HUES6 (cell line): ENCODE measurements around the gene STK32B.

Experiments used
- H3K27ac ChIP-seq: 2 replicates; pipeline ENCODE4 v1.7.0; 2013; ENCODE audit warnings: low read depth, mild to moderate bottlenecking, low read length, inconsistent platforms
- H3K27me3 ChIP-seq: 2 replicates; pipeline ENCODE4 v1.6.1; 2013; ENCODE audit warnings: low read length; ENCODE audit not compliant: control insufficient read depth, insufficient read depth
- H3K36me3 ChIP-seq: 2 replicates; pipeline ENCODE4 v1.6.1; 2013; ENCODE audit warnings: low read length; ENCODE audit not compliant: control insufficient read depth, insufficient read depth
- H3K4me1 ChIP-seq: 2 replicates; pipeline ENCODE4 v1.6.1; 2013; ENCODE audit warnings: low read length; ENCODE audit not compliant: control insufficient read depth, insufficient read depth
- H3K4me3 ChIP-seq: 2 replicates; pipeline ENCODE4 v1.5.1; 2013; ENCODE audit warnings: low read depth, low read length
- H3K9ac ChIP-seq: one replicate; pipeline ENCODE4 v1.6.1; 2013; ENCODE audit warnings: mild to moderate bottlenecking, low read length
- H3K9me3 ChIP-seq: 2 replicates; pipeline ENCODE4 v1.6.1; 2013; ENCODE audit warnings: low read depth, low read length; ENCODE audit not compliant: control insufficient read depth, insufficient read depth

The STK32B gene

GRCh38 chr4:5185551-5185950 is 134.3 kb downstream of the STK32B start:
- Histone ChIP-seq H3K9me3 (no peaks in the 10 kb centered on the region), H3K9ac (no peak overlapping the region), H3K27me3 (no peaks in the 10 kb centered on the region), H3K4me1 (no peaks in the 10 kb centered on the region), H3K27ac (no peak overlapping the region), H3K4me3 (no peak overlapping the region), H3K36me3 (no peaks in the 10 kb centered on the region)

- Histone ChIP-seq H3K4me3 (no peak overlapping the region), H3K36me3 (no peaks in the 10 kb centered on the region), H3K27me3 (no peaks in the 10 kb centered on the region), H3K9ac (no peak overlapping the region), H3K27ac (no peak overlapping the region), H3K4me1 (no peaks in the 10 kb centered on the region), H3K9me3 (no peaks in the 10 kb centered on the region)
Measured at GRCh38 chr4:5186271-5187064, 135.2 kb downstream of the STK32B start.

- H3K27me3 ChIP-seq, result no peaks in the 10 kb centered on the region
- no peak overlapping the region for H3K9ac ChIP-seq
- no peak overlapping the region for H3K4me3 ChIP-seq
- H3K4me1 ChIP-seq, result no peaks in the 10 kb centered on the region
- no peak overlapping the region for H3K27ac ChIP-seq
- H3K9me3 ChIP-seq, result no peaks in the 10 kb centered on the region
- no peaks in the 10 kb centered on the region for H3K36me3 ChIP-seq
Measured at GRCh38 chr4:5188130-5188529, 136.8 kb downstream of the STK32B start.

GRCh38 chr4:5191831-5192230 is 140.6 kb downstream of the STK32B start:
- Histone ChIP-seq H3K27ac (no peak overlapping the region), H3K9ac (no peak overlapping the region), H3K27me3 (0 out of 2 replicates have a peak, but pooled peaks cover 4% of the 10 kb centered on the region), H3K4me1 (no peaks in the 10 kb centered on the region), H3K36me3 (no peaks in the 10 kb centered on the region), H3K4me3 (no peak overlapping the region), H3K9me3 (no peaks in the 10 kb centered on the region)

GRCh38 chr4:5192271-5192670 is 141.0 kb downstream of the STK32B start:
- Histone ChIP-seq H3K36me3 (no peaks in the 10 kb centered on the region), H3K27ac (no peak overlapping the region), H3K9ac (no peak overlapping the region), H3K9me3 (no peaks in the 10 kb centered on the region), H3K4me1 (no peaks in the 10 kb centered on the region), H3K27me3 (0 out of 2 replicates have a peak, but pooled peaks cover 4% of the 10 kb centered on the region), H3K4me3 (no peak overlapping the region)

- H3K9ac ChIP-seq, result no peak overlapping the region
- no peak overlapping the region for H3K4me3 ChIP-seq
- H3K4me1 ChIP-seq, result no peaks in the 10 kb centered on the region
- no peak overlapping the region for H3K27ac ChIP-seq
- no peaks in the 10 kb centered on the region for H3K36me3 ChIP-seq
- 0 out of 2 replicates have a peak, but pooled peaks cover 4% of the 10 kb centered on the region for H3K27me3 ChIP-seq
- no peaks in the 10 kb centered on the region for H3K9me3 ChIP-seq
Measured at GRCh38 chr4:5192678-5193077, 141.4 kb downstream of the STK32B start.

- Histone ChIP-seq H3K9ac (no peak overlapping the region), H3K9me3 (peaks cover 6% of the 10 kb centered on the region), H3K27me3 (no peaks in the 10 kb centered on the region), H3K4me3 (peak overlapping the region; percentile 31), H3K4me1 (peaks cover 22% of the 10 kb centered on the region), H3K36me3 (no peaks in the 10 kb centered on the region), H3K27ac (no peak overlapping the region; the same call in 1 of the 2 replicates)
Measured at GRCh38 chr4:5198656-5199541, 147.6 kb downstream of the STK32B start.

- Histone ChIP-seq H3K9me3 (peaks cover 6% of the 10 kb centered on the region), H3K36me3 (no peaks in the 10 kb centered on the region), H3K27ac (peak overlapping the region; percentile 44; the same call in 1 of the 2 replicates), H3K9ac (no peak overlapping the region), H3K27me3 (no peaks in the 10 kb centered on the region), H3K4me1 (peaks cover 25% of the 10 kb centered on the region), H3K4me3 (no peak overlapping the region)
Measured at GRCh38 chr4:5199912-5200311, 148.6 kb downstream of the STK32B start.

GRCh38 chr4:5200513-5200912 is 149.2 kb downstream of the STK32B start:
- no peak overlapping the region for H3K27ac ChIP-seq
- H3K4me1 ChIP-seq, result peaks cover 31% of the 10 kb centered on the region
- H3K36me3 ChIP-seq, result no peaks in the 10 kb centered on the region
- H3K27me3 ChIP-seq, result no peaks in the 10 kb centered on the region
- no peak overlapping the region for H3K4me3 ChIP-seq
- no peak overlapping the region for H3K9ac ChIP-seq
- peaks cover 6% of the 10 kb centered on the region for H3K9me3 ChIP-seq

- Histone ChIP-seq H3K27me3 (no peaks in the 10 kb centered on the region), H3K36me3 (no peaks in the 10 kb centered on the region), H3K27ac (no peak overlapping the region), H3K9me3 (peaks cover 9% of the 10 kb centered on the region), H3K4me3 (no peak overlapping the region), H3K9ac (no peak overlapping the region), H3K4me1 (peaks cover 40% of the 10 kb centered on the region)
Measured at GRCh38 chr4:5203309-5203992, 152.2 kb downstream of the STK32B start.
